ENCODE measurements around the gene TBCK.

Gene TBCK

GRCh38 chr4:106277140-106277675 is 38.8 kb downstream of the TBCK start:
- TF ChIP-seq GATA2 (IDR thresholded peaks at IDR 0.05; ENCODE audit: low read depth, low read length): no peak
- TF ChIP-seq GATA3 (IDR thresholded peaks at IDR 0.05; ENCODE audit: low read depth, low read length): no peak

GRCh38 chr4:106273831-106274230 is 42.2 kb downstream of the TBCK start:
- TF ChIP-seq GATA2 (IDR thresholded peaks at IDR 0.05; ENCODE audit: low read depth, low read length) (no peak), GATA3 (IDR thresholded peaks at IDR 0.05; ENCODE audit: low read depth, low read length) (no peak)

- TF ChIP-seq GATA3 (IDR thresholded peaks at IDR 0.05; ENCODE audit: low read depth, low read length) (no peak), GATA2 (IDR thresholded peaks at IDR 0.05; ENCODE audit: low read depth, low read length) (no peak)
Observed at GRCh38 chr4:106270736-106271135, 45.3 kb downstream of the TBCK start.

GRCh38 chr4:106269711-106270110 is 46.3 kb downstream of the TBCK start:
- TF ChIP-seq GATA3 (IDR thresholded peaks at IDR 0.05; ENCODE audit: low read depth, low read length) (no peak), GATA2 (IDR thresholded peaks at IDR 0.05; ENCODE audit: low read depth, low read length) (no peak)

GRCh38 chr4:106268786-106269185 is 47.2 kb downstream of the TBCK start:
- TF ChIP-seq GATA3 (IDR thresholded peaks at IDR 0.05; ENCODE audit: low read depth, low read length) (no peak), GATA2 (IDR thresholded peaks at IDR 0.05; ENCODE audit: low read depth, low read length) (no peak)

- TF ChIP-seq GATA3 (IDR thresholded peaks at IDR 0.05; ENCODE audit: low read depth, low read length): no peak
- TF ChIP-seq GATA2 (IDR thresholded peaks at IDR 0.05; ENCODE audit: low read depth, low read length): no peak
Observed at GRCh38 chr4:106266201-106266600, 49.8 kb downstream of the TBCK start.

- TF ChIP-seq GATA3 (IDR thresholded peaks at IDR 0.05; ENCODE audit: low read depth, low read length) (no peak), GATA2 (IDR thresholded peaks at IDR 0.05; ENCODE audit: low read depth, low read length) (no peak)
Observed at GRCh38 chr4:106264331-106264728, 51.7 kb downstream of the TBCK start.

- no peak for TF ChIP-seq GATA2 (IDR thresholded peaks at IDR 0.05; ENCODE audit: low read depth, low read length)
- no peak for TF ChIP-seq GATA3 (IDR thresholded peaks at IDR 0.05; ENCODE audit: low read depth, low read length)
Observed at GRCh38 chr4:106263594-106264330, 52.2 kb downstream of the TBCK start.

GRCh38 chr4:106261980-106262379 is 54.0 kb downstream of the TBCK start:
- TF ChIP-seq GATA2 (IDR thresholded peaks at IDR 0.05; ENCODE audit: low read depth, low read length) (no peak), GATA3 (IDR thresholded peaks at IDR 0.05; ENCODE audit: low read depth, low read length) (no peak)

GRCh38 chr4:106258145-106259045 is 57.6 kb downstream of the TBCK start:
- TF ChIP-seq GATA3 (IDR thresholded peaks at IDR 0.05; ENCODE audit: low read depth, low read length): no peak
- no peak for TF ChIP-seq GATA2 (IDR thresholded peaks at IDR 0.05; ENCODE audit: low read depth, low read length)

- no peak for TF ChIP-seq GATA2 (IDR thresholded peaks at IDR 0.05; ENCODE audit: low read depth, low read length)
- no peak for TF ChIP-seq GATA3 (IDR thresholded peaks at IDR 0.05; ENCODE audit: low read depth, low read length)
Observed at GRCh38 chr4:106256190-106256589, 59.8 kb downstream of the TBCK start.

- TF ChIP-seq GATA3 (IDR thresholded peaks at IDR 0.05; ENCODE audit: low read depth, low read length) (no peak), GATA2 (IDR thresholded peaks at IDR 0.05; ENCODE audit: low read depth, low read length) (no peak)
Observed at GRCh38 chr4:106255195-106255594, 60.8 kb downstream of the TBCK start.

GRCh38 chr4:106253364-106254129 is 62.5 kb downstream of the TBCK start:
- no peak for TF ChIP-seq GATA2 (IDR thresholded peaks at IDR 0.05; ENCODE audit: low read depth, low read length)
- no peak for TF ChIP-seq GATA3 (IDR thresholded peaks at IDR 0.05; ENCODE audit: low read depth, low read length)

GRCh38 chr4:106247600-106247999 is 68.4 kb downstream of the TBCK start:
- no peak for TF ChIP-seq GATA3 (IDR thresholded peaks at IDR 0.05; ENCODE audit: low read depth, low read length)

Measured in SH-SY5Y (cell line).